Inflammatory macrophage (primary cell): ENCODE measurements around the gene ITPKA.
A peak's percentile ranks its signal among the peaks of the same experiment; 100 is the strongest.

Experiments used
- DNase-seq, 2 donors: peaks; one replicate each; pipeline ENCODE4 v3.0.0-alpha.2; 2020 to 2022

The ITPKA gene

DNA sequence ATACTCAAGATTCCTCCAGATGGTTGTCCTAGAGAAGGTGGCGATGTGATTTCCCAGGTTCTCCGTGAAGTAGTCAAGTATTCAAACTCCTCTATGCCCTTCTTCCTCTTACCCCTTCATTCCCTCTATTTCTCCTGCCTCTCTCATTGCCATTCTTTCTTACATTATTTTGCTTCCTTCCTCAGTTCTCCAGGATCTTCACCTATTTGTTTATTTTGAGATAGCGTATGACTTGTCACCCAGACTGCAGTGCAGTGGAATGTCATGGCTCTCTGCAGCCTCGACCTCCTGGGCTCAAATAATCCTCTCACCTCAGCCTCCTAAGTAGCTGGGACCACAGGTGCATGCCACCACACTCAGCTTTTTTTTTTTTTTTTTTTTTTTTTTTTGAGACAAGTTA lies 1.8 kb upstream of the ITPKA start:
- DNase-seq: no peak

DNA sequence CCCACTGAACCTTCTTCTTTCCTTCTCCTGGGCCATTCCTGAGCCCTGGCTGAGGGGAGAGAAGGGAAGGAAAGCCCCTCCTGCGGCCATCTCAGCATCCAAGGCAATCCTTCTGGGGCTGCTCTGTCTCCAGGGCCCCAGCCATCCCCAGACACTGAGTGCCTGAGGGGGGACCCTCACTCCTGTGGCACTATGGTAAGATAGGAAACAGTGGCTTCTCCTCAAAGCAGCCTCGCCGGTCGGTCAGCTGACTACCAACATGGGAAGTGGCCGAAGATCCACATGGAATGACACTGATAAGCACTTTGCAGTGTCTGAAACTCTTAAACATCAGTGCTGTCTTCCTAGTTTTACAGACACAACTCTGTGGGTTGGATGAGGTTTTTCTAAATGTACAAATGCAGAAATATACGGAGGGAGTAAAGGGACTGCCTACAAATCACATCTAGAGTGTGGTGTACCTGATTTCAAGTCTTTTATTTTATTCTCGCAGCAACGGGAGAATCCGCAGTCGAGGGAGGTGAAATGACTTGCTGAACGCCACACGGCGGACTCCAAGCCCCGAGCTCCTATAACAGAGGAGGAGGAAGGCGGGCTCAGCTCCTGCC lies 973 bp upstream of the ITPKA start:
- DNase-seq: no peak

DNA sequence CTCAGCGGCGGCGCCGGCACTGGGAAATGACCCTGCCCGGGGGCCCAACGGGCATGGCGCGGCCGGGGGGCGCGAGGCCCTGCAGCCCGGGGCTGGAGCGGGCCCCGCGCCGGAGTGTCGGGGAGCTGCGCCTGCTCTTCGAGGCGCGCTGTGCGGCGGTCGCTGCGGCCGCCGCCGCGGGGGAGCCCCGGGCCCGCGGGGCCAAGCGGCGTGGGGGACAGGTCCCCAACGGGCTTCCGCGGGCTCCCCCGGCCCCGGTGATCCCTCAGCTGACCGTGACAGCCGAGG lies 172 bp downstream of the ITPKA start:
- DNase-seq: no peak

DNA sequence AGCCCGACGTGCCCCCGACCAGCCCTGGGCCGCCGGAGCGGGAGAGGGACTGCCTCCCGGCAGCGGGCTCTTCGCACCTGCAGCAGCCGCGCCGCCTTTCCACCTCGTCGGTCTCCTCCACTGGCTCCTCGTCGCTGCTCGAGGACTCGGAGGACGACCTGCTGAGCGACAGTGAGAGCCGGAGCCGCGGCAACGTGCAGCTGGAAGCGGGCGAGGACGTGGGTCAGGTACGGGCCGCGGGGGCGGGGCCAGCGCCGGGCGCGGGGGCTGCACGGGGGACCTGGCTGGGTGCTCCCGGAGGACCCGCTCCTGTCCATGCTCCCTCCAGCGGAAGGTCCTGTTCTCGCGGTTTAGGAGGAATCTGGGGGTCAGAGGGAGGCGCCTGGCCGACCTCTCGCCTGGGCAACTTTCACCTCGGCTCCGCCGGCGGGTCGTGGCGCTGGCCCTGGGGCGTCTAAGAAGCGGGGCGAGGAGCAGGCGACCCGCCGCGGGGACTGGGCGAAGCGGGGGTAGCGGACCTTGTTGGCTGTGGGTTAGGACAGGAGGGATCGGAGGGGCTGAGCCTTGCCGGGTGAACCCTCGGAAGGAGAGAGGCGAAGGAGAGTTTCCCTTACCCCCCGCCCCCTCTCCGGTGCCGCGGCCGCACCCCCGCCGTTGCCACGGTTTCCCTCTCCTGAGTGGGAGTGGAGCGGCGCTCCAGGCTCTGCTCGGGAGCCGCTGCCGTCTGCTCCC lies 682 bp downstream of the ITPKA start:
- no peak for DNase-seq

DNA sequence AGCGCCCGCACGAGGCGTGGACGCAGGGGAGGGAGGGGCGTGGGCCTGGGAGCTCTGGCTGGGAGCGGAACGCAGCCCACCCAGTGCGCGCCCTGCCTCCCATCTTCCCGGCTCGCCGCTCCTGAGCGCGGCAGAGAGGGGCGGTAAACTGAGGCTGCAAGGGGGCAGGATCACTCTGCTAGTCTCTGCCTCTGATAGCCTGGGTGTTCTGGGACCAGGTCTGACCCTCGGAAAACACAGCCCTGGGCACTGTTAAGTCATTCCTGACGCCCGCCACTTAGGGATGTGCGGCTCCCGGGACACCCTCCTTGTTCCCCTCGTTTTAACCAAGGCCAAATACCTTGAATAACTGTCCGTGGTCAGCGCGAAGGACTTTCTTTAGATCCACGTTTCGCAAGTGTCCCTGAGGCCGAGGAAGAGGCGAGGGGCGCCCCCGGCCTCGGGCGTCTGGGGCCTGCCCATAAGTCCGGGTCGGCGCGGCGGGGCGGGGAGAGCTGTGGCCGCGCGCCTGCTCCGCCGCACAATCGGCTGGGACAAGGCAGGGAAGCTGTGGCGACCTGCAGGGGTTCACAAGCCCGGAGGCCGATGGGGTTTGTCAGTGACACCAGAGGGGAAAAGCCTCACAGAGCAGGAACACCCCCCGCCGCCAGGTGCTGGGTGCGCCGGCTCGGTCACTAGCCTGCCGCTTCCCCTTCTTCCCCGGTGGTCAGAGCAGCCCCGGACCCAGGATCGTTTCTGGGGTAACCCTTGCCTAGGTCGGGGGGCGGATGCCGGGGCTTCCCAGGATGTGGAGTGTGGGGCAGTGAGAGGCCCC lies 1.5 kb downstream of the ITPKA start:
- no peak for DNase-seq

DNA sequence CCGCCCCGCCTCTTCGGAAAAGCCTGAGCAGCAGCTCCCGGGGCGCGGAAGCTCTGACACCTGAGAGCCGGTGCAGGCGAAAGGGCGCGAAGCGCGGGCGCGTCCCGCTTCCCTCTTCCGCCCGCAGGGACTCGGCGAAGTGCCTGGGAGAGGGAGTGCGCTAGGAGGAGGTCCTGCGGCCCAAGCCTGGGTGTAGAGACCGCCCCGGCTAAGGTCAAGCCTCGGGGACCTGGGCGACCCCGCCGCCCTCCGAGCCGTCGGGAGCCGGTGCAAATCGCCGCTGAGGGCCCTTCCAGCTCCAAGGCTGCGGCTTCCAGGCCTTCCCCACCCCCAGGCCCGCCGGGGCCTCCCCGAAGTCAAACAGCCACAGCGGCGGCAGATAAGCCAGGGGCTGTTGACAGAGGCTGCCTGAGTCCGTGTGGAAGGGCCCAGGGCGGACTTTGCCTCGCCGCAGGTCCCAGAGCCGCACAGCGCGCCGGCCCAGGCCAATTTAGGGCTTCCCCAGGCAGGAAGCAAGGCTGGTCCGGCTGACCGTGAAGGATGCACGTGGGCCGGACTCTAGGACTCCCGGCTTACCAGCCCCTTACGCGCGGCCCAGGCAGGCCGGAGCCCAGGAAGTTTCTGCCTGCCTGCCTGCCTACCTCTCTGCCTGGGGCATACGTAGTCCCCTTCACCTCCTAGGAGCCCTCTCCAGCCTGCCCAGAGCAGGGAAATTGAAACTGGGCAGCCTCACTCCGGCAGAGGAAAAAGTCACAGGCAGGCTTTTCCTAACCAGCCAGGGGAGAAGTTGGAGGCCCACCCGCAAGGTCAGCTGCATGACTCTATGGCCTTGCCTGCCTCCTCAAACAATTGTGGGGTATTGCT lies 2.3 kb downstream of the ITPKA start:
- DNase-seq: no peak

DNA sequence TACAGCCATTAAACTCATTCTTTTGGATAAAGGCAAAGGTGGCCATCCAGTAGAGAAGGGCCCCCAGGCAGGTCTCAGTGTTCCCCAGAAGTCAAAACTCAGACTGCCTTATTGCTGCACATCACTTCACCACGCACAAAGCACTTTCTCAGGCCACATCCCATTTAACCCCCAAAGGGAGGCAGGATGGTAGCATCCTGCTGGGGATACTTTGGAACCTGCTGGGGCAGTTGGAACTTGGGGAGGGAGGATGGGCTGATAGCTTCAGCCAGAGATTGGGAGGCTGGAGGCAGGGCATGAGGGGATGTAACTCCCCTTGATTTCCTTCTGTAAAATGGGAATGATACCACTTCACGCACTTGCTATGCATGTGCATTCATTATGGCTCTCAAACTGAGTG lies 5.0 kb downstream of the ITPKA start:
- no peak for DNase-seq

DNA sequence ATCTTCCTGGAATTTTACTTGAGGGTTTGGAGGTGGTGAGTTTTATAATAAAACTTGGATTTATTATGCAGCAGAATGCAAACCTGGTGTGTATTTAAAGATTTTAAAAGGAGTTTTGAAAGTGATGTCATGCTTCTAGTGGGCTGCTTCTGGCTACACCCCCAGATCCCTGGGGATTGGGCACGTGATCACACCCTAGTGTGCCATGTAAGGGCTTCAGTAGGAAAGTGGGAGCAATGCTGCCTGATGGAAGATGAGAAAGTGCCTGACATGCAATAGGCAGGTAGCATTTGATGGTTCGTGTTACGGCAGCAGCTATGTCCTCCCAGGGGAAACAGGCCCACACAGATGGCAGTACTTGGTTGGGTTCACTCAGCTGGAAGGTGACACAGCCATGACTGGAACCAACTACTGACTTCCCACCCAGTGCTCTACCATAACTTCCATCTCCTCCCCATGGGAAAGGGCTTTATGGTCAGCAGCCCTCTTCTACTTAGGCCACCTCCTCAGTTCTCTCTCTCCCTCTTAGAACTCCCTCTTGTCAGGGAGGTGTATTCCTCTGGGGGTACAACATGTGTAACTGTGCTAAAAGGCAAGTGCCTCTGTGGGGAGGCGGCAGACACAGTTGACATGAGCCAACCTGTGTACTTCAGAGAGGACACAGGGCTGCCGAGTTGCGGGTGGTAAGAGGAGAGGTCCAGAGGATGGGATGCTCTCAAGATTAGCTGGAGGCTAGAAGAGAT lies 5.6 kb downstream of the ITPKA start:
- DNase-seq: no peak

DNA sequence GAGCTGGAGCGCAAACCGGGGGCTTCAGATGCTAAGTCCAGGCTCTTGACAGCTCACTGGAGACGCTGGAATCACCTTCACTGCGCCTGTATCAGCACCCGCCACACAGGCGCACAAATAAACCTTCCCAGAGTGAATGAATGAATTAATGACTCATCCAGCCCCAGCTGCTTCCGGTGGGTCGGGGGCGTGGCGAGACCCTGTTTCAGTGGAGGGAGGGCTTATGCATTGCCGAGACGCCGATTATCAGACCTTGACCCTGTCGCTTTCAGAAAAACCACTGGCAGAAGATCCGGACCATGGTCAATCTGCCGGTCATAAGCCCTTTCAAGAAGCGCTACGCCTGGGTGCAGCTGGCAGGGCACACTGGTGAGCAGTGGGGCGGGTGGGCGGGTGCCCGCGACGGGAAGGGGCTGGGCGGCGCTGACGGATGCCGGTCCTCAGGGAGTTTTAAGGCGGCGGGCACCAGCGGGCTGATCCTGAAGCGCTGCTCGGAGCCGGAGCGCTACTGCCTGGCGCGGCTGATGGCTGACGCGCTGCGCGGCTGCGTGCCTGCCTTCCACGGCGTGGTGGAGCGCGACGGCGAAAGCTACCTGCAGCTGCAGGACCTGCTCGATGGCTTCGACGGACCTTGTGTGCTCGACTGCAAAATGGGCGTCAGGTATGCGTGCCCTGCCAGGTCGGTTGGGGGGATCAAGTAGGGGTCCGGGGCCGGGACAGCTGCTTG lies 7.7 kb downstream of the ITPKA start:
- no peak for DNase-seq

DNA sequence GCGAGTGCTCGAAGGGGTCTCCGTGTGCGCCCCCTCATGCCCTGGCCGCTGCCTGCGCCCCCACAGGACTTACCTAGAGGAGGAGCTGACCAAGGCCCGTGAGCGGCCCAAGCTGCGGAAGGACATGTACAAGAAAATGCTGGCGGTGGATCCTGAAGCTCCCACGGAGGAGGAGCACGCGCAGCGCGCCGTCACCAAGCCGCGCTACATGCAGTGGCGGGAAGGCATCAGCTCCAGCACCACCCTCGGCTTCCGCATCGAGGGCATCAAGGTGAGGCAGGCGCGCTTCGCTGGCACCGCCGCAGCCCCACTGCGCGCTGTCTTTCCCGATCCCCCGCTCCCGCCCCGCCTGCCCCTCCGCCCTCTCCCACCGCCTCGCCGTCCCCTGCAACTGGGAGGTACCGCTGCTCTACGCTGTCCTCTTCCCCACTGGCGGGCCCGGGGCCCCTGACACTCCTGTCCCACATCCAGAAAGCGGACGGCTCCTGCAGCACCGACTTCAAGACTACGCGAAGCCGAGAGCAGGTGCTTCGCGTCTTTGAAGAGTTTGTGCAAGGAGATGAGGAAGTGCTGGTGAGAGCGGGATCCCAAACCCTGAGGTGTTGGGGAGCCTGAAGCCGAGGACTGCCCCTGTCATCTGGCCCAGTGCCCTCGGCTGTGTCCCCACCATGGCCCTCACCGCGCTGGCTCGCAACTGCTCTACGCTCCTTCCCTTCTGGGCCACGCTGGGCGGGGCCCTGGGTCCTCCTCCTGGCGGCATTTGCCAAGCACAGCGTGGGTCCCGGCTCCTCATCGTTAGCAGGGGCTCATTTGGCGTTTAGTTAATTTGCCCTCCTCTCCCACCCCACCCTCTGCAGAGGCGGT lies 8.5 kb downstream of the ITPKA start:
- peak in 1 of 2 donors; percentile 29 for DNase-seq

DNA sequence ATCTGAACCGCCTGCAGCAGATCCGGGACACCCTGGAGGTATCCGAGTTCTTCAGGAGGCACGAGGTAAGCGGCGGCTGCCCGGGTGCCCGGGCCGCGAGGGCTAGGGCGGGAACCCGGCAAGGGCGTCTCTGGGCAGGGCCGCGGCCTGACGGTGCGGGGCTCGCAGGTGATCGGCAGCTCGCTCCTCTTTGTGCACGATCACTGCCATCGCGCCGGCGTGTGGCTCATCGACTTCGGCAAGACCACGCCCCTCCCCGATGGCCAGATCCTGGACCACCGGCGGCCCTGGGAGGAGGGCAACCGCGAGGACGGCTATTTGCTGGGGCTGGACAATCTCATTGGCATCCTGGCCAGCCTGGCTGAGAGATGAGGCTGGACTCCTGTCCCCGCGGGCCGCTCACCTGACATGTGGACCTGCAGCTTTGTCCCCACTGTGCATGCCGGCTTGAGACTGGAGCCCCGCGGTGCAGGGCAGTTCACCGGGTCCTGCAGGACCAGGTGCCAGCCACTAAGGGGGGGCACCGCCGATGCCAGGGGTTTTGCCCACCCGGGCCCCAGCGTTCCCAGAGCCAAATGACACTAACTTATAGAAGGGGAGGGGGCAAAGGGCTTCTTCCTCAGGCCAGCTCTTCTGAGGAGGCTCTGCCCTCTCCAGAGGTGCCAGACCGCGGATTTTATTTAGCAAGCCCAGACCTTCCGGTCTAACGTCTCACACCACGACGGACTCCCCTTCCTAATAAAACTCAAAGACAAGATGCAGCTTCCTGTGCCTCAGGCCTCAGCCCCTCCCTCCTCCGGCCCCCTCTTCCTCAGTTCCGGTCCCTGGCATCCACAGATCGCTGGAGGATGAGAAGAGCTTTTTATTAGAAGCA lies 9.4 kb downstream of the ITPKA start:
- no peak for DNase-seq

DNA sequence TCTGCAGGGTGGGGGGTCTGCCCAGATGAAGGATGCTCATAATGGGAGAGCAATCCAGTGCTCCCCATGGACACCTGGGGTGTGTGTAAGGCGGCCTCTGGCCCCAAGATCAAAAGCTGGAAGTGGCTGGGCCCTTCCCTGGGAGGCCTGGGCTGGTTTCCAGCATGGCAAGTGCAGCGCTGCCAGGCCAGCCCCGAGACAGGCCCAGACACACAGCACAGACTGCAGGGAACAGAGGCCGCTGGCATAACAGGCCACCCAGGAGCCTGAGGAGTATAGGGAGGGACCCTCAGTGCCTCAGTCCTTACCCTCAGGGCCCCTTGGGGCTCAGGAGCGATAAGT lies 10.0 kb downstream of the ITPKA start:
- no peak for DNase-seq

DNA sequence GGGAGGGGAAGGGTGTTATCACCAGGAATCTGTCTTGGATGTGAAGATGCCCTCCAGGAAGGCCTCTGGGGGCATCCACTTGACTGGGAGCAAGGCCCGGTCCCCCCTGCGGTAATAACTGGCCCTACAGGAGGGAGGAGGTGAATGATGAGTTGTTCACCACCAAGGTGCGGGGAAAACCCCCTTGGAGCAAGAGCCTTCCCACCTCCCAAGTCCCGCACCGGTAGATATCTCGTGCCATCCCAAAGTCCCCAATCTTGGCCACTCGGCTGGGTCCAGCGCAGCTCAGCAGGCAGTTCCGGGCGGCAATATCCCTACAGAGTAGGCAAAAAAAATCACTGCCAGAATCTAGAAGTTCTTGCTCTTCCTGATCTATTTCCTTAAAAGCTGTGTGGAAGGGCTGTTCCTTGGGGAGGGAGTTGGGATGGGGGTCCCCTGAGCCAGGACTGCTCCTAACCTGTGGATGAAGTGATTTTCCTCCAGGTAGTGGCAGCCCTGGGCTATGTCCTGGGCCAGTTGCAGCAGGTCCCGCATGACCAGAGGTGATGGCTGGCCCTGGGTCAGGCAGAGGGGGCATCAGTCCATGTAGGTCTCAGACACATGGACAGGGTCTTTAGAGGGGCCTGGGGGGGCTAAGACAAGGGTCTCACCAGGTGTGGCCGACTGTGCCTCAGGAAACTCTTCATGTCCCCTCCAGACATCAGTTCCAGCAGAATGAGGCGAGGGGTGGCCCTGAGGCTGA lies 11.2 kb downstream of the ITPKA start:
- no peak for DNase-seq

DNA sequence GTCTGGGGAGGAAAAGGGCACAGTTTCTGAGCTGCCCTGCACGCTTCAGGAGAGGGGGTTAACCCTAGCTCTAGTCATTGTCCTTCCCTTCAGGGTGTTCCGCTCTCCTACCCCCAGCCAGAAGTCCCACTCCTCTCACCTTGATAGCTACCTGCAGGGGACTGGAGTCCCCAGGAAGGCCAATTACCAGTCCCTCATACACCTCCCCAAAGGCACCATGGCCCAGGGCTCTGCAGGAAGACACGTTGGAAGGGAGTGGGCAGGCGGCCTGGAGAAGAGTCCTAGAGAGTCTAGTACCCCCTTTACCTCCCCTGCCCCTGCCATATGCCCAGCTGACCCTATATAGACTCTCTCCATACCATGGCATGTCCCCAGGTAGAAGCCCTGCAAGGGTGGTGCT lies 12.1 kb downstream of the ITPKA start:
- no peak for DNase-seq

DNA sequence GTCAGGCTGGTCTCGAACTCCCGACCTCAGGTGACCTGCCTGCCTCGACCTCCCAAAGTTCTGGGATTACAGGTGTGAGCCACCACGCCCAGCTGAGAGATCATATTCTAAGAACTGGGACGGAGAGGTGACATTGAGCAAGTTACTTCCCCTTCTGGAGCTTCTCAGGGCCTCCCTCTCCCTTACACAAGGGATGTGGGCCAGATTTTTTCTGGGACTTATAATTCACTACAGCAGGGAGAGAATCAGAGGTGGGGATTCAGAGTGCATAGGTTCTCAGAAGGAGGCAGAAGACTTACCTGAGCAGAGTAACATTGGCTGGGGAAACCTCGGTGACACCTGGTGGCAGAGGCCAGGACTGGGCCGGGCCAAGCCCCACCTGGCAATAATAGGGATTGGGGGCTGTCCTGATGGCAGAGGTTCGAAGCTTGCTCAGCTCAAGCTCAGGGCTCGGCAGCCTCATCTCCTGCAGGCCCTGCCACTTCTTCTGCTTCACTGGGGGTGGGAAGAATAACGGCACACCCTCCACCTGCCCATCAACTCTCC lies 13.2 kb downstream of the ITPKA start:
- DNase-seq: peak; percentile 15 to 32

DNA sequence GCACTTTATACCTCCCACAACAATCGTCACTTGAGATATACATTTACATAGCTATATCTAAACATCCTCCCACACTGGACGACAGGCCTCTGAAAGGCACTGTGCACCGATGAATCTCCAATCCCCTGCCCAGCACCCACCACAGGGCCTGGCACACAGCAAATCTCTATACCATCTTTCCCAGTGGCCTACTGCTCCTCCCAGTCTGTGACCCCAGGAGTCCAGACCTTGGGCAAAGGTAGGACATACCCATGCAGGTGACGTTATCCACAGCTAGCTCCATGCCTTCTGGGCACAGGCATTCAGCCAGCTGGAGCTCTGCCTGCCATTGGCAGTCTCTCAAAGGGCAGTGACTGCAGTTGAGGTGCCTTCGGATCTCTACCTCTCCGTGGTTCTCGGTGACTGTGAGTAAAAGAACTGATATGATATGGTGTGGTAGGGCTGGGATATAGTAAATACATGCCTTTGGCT lies 14.2 kb downstream of the ITPKA start:
- no peak for DNase-seq

DNA sequence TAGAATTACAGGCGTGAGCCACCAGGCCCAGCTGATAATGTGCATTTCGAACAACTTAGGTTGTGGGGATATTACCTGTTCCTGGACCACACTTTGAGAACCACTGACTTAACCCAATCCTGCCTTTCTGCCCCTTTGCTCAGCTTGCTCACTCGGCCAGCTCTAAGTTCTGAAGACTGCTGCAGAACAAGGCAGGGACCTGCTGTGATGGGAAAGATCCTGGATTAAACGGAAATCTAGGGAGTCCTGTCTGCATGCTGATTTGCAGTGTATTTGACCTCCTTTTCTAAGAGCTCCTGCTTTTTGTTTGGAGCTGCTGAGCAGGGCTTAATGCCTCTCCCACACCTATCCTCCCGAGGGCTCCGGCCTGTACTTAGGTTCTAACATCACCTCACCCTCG lies 17.1 kb downstream of the ITPKA start:
- no peak for DNase-seq

DNA sequence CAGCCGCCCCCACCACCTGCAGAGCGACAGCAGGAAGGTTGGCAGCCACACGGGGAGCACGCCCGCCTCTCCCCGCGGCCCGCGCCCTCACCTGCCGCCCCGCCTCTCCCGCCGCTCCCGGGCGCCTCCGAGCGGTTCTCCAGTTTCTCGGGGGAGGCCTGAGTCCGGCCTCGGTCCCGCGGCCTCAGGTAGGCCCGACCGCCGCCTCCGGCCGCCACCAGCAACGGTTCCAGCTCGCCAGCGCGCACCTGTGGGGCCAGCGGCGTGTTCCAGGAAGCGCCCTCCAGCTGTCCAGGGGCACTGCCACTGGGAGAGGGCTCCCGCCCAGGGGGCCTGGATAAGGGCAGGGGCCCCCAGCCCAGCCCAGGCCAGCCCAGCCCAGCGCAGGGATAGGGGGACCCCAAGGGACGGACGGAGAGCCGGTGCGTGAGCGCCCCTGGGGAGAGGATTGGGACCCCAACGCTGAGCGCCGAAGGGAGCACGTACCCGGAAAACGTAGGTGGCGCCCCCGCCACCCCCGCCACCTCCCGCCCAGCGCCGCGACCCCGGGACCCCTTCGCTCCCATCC lies 17.7 kb downstream of the ITPKA start:
- no peak for DNase-seq
